Retinal pigment epithelial cell (primary cell): Measurements from ENCODE around the gene CHRNA1.

Experiments used
- DNase-seq: peaks from one replicate; pipeline ENCODE4 v3.0.0-alpha.2; 2010; ENCODE audit warnings: low read depth
- H3K4me3 ChIP-seq: 2 replicates; pipeline ENCODE4 v1.5.1; 2011; ENCODE audit warnings: mild to moderate bottlenecking, low read length, control low read depth, moderate library complexity
- TF ChIP-seq, protein P1 (sequence below): conservative IDR thresholded peaks from 2 replicates; pipeline ENCODE4 v1.5.1; 2011; ENCODE audit warnings: low read depth, low read length, control low read depth, inconsistent platforms

The CHRNA1 gene

DNA sequence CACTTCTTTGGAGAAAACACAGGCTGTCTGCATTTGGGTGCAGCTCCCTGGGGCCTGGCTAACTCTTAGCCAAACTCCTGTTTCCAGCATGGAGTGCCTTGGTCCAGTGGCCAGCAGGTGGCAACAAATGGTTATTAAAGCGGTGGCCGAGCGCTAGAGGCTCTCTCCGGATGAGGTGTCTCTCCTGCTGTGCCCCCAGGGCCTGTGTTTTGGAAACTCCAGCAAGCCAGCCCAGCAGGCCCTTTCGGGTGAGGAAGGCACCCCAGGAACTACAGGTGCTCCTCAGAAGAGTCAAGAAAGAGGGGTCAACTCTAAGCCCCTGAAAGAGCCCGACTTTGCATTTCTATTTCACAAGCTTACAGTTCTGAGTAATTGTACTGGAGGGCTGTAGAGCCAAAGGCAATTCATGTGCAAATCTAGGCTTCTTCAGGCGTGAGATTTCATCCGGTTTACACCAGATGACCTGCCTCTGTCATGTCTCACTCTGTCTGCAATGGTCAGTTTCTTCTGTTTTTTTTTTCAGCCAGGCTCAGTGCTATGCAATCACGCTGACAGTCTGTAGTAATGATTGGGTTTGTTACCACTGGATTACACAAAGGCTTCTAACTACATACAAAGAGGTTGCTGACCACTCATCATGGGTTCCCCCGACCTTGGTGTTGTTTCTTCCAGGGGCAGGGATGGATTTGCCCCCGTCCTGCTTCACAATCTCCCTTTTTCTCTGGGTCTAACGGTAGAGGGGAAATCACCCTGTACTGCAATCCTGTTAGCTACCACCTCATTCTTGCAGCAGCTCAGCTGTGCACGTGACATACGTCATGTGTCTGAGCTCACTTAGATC, 7.6 kb upstream of the CHRNA1 start:
- H3K4me3 ChIP-seq: no peak overlapping the region
- TF ChIP-seq, protein P1, sequence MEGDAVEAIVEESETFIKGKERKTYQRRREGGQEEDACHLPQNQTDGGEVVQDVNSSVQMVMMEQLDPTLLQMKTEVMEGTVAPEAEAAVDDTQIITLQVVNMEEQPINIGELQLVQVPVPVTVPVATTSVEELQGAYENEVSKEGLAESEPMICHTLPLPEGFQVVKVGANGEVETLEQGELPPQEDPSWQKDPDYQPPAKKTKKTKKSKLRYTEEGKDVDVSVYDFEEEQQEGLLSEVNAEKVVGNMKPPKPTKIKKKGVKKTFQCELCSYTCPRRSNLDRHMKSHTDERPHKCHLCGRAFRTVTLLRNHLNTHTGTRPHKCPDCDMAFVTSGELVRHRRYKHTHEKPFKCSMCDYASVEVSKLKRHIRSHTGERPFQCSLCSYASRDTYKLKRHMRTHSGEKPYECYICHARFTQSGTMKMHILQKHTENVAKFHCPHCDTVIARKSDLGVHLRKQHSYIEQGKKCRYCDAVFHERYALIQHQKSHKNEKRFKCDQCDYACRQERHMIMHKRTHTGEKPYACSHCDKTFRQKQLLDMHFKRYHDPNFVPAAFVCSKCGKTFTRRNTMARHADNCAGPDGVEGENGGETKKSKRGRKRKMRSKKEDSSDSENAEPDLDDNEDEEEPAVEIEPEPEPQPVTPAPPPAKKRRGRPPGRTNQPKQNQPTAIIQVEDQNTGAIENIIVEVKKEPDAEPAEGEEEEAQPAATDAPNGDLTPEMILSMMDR: peak; percentile 90
- no peak for DNase-seq

DNA sequence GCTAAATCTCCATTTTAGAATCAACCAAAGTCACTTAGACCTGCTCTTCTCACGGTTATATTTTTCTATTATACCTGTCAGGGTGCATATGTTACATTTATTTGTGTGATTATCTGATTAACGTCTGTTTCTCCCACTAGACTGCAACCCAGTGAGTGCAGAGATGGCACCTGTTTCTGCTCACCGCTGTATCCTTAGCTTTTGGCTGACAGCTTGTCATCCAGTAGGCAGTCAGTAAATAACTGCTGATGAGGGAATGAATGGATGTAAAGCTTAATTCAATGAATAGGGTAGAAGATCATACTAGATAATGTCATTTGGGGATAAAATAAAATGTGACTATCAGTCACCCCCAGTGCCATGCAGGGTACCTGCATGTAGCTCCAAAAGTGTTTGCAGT, 6.9 kb upstream of the CHRNA1 start:
- DNase-seq: no peak
- H3K4me3 ChIP-seq: no peak overlapping the region
- TF ChIP-seq, protein P1: no peak

DNA sequence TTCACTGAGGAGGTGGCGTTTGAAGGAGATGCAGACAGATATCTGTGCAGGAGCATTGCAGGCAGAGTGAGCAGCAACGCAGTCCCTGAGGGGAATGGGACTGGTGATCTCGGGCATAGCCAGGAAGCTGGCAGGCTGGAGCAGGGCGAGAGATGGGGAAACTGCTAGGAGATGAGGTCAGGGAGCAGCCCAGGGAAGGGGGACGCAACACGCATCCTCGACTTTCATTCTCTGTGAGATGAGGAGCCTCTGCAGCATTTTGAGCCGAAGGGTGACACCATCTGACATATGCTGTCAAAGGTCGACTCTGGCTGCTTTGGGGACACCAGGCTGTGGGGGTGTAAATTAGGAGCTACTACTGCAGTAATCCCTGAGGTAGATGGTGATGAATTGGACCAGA, 4.3 kb upstream of the CHRNA1 start:
- no peak for DNase-seq
- TF ChIP-seq, protein P1: no peak
- H3K4me3 ChIP-seq: no peak overlapping the region

DNA sequence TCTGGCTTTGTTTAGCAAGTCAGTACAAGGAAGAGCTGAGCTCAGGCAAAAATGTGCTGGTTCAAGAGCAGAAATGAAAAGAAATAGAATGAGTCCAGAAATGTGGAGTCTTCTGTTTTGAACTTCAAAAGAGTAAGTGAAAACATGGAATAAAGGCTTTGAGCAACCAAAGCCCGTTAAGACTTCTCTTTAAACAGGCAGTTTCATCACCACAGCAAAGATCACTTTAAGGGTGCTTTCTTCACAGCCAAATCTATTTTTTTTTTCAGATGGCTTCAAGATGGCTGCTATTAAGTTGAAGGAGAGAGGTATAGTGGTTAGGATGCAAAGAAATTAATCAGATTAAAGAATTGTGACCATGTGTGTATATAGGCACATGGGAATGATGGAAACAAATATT, 2.0 kb upstream of the CHRNA1 start:
- TF ChIP-seq, protein P1: no peak
- no peak for DNase-seq
- H3K4me3 ChIP-seq: no peak overlapping the region

DNA sequence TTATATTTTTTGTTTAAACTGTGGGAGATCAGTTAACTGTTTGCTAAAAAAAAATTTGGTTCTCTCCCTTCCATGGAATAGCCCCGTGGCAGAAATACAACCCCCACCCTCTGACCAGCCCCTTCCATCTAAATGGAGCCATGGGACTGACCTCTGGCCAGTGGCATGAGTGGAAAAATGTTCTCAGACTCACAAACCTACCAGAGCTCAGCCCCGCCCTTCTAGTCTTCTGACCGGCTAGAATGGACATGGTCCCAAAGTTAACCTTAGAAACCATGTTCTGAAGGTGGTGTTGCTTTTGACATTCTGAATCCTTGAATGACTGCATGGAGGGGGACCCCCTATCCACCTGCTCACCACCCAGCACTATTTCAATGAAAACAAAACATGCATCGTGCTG, 1.3 kb upstream of the CHRNA1 start:
- TF ChIP-seq, protein P1: no peak
- no peak overlapping the region for H3K4me3 ChIP-seq
- DNase-seq: no peak

DNA sequence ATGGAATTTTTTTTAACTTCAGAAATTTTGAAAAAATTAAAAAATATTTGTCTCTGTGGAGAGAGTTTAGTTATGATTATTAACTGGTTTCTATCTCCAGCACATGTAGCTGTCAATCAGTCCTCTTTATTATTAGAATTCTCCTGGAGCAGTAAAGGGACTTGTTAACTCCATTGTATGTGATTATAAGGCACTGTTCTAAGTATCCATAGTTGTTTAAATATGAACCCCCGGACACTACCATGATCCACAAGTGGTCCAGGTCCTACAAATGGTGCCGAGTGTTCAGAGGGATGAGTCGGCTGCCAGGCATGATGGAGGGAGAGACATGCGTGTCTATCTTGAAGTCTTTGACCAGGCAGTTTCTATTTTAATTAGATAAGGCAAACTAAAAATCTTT, 492 bp downstream of the CHRNA1 start:
- TF ChIP-seq, protein P1: no peak
- no peak for DNase-seq
- H3K4me3 ChIP-seq: no peak overlapping the region

DNA sequence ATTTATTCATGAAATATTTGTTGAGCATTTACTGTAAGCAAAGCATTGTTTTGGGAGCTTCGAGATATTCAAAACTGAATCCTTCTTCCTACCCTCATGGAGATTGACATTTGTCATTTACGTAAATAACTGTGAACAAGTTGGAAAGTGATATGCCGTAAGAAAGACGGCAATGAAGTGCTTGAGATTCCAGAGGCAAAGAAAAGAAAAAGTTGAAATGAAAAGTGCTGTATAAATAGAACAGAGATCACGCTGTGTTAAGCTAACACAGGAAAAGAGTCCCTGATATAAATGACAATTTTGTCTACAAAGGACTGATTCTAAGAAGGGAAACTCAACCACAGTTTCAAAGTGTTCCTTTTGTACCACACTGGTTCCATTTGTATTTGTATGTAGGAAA, 1.8 kb downstream of the CHRNA1 start:
- H3K4me3 ChIP-seq: no peak overlapping the region
- TF ChIP-seq, protein P1: no peak
- no peak for DNase-seq
